ES-I3 (cell line): ENCODE measurements around the gene VSNL1.

ENCODE experiments used
- H3K36me3 ChIP-seq: 2 replicates; pipeline ENCODE4 v1.6.1; 2013; ENCODE audit warnings: mild to moderate bottlenecking, low read length, control low read depth, moderate library complexity; ENCODE audit not compliant: insufficient read depth
- H3K4me1 ChIP-seq: 2 replicates; pipeline ENCODE4 v1.6.1; 2013; ENCODE audit warnings: mild to moderate bottlenecking, control low read depth, low read length; ENCODE audit not compliant: insufficient read depth
- H3K9ac ChIP-seq: 2 replicates; pipeline ENCODE4 v1.6.1; 2013; ENCODE audit warnings: low read depth, mild to moderate bottlenecking, low read length, moderate library complexity
- H3K9me3 ChIP-seq: 2 replicates; pipeline ENCODE4 v1.6.1; 2013; ENCODE audit warnings: mild to moderate bottlenecking, low read length, moderate library complexity; ENCODE audit not compliant: control insufficient read depth, insufficient read depth

Gene VSNL1

DNA sequence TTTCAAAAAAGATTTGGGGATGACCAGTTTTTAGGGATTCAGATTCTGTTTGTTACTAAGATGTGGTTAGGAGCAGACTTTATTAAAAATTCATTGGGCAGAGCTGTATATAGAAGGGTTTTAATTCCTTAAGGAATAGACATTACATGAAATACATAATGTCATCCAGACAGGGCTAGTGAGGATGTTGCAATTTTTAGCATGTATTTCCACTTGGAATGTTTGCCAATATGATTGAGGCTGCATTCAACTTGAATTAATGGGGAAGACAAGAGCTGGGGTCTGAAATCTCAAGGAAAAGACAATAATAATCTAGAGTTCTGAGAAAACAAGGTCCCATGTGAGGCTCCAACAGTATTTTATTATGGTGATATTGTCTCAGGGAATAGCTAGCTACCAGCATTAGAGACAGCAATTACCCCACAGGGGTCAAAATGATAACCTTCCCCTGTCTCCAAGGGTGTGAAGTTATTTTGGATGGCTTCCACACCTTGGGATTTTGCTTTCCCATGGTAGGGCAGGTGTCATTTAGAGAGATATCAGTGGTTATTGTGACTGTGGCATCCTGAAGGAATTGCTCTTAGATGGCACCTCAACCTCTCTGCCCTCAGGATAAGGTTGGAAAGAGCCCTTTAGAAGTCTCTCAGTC lies 60.2 kb downstream of the VSNL1 start:
- Histone ChIP-seq H3K36me3 (peaks cover 8% of the 10 kb centered on the region; the same call in 1 of the 2 replicates), H3K4me1 (peaks cover 8% of the 10 kb centered on the region; the same call in 1 of the 2 replicates), H3K9ac (no peak overlapping the region), H3K9me3 (no peaks in the 10 kb centered on the region)

DNA sequence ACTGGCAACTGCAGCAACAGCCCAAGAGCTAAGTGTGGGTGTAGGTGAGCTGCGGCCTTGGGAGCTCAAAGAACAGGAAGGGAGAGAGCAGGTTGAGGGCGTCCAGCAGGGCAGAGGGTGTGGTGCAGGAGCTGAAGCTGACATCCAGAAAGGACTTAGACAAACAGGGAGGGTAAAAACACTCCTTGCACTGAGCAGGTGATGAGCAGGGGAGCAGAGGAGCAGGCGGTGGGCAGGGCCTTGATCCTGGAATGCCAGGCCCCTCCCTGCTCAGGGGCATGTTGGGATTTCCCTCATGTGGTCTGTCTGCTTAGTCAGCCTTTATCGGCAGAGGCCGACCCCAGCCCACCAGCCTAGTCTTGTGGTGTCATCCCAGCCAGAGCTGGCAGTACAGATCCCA lies 63.6 kb downstream of the VSNL1 start:
- Histone ChIP-seq H3K9ac (no peak overlapping the region), H3K4me1 (peaks cover 4% of the 10 kb centered on the region; the same call in 1 of the 2 replicates), H3K9me3 (no peaks in the 10 kb centered on the region), H3K36me3 (peaks cover 2% of the 10 kb centered on the region; the same call in 1 of the 2 replicates)

DNA sequence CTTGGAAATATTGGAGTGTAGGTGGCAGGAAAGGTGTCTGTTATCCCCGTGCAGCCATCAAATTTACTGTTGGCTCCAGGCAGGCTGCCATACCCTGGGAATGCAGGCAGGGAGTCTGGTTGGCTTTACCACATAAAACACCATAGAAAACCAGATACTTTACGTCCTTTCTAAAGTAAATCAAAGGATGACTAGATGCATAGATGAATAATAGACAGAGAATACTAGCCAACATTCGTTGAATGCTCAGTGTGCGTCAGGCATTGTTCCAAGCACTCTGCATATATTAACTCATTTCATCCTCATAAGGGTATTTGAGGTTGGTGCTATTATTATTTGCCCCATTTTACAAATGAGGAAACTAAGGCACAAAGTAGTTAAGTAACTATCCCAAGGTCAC lies 65.2 kb downstream of the VSNL1 start:
- peaks cover 2% of the 10 kb centered on the region; the same call in 1 of the 2 replicates for H3K36me3 ChIP-seq
- no peaks in the 10 kb centered on the region for H3K9me3 ChIP-seq
- H3K9ac ChIP-seq: no peak overlapping the region
- H3K4me1 ChIP-seq: peaks cover 4% of the 10 kb centered on the region; the same call in 1 of the 2 replicates

DNA sequence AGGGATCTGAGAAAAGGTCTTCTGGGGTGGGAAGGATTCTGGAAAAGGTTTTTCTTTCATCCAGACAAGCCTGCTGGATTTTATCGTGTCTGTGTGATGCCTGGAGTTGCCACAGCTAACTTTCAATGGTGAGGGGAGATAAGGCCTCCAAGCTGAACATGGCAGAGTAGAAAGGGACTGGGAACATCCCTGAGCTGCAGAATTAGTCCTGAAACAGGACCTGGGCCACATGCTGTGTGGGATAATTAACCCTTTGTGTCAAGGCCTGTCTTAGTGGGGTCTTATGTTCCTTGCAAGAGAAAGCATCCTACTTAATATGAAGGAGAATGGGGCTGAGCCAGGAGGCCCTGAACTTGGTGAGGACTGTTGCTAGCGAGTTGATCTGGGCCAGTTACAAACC lies 66.4 kb downstream of the VSNL1 start:
- Histone ChIP-seq H3K36me3 (peaks cover 2% of the 10 kb centered on the region; the same call in 1 of the 2 replicates), H3K9ac (no peak overlapping the region), H3K9me3 (no peaks in the 10 kb centered on the region), H3K4me1 (peaks cover 4% of the 10 kb centered on the region; the same call in 1 of the 2 replicates)

DNA sequence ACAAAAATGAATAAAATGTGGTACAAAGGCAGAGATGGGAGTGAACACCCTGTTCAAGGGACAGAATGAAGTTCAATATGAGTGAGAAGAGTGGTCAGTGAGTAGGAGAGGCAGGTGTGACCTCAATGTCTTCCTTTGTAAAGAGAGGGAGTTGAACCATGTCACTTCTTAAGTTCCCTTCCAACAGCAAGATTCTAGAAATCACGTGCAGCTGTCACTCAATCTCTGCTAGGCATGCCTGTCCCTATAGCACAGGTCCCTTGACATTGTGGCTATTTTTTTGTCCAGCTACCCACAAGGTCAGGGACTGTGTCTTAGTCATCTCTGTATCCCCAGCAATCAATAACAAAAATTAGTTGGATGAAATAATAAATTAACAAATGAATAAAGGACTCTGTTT lies 66.9 kb downstream of the VSNL1 start:
- H3K9ac ChIP-seq: no peak overlapping the region
- no peaks in the 10 kb centered on the region for H3K9me3 ChIP-seq
- peaks cover 4% of the 10 kb centered on the region; the same call in 1 of the 2 replicates for H3K4me1 ChIP-seq
- peaks cover 2% of the 10 kb centered on the region; the same call in 1 of the 2 replicates for H3K36me3 ChIP-seq

DNA sequence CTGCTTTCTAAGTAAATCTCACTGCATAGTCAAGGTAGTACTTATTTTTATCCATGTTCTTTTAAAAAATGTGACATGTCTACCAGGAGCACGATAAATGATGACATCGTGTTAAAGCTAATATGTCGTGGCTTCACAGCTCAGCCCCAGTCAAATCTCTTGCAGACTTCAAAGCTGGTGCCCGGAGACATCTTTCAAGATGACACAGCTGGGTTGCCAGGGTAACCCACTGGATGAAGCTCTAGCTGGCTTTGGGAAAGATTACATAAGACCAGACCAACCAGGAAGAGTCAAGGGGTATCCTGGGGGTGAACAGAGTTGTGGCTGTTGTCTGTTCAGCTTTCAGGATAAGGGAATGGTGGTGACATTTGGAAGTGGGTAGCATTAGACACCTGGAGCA lies 67.8 kb downstream of the VSNL1 start:
- Histone ChIP-seq H3K9me3 (no peaks in the 10 kb centered on the region), H3K4me1 (peaks cover 4% of the 10 kb centered on the region; the same call in 1 of the 2 replicates), H3K9ac (no peak overlapping the region), H3K36me3 (peaks cover 2% of the 10 kb centered on the region; the same call in 1 of the 2 replicates)

DNA sequence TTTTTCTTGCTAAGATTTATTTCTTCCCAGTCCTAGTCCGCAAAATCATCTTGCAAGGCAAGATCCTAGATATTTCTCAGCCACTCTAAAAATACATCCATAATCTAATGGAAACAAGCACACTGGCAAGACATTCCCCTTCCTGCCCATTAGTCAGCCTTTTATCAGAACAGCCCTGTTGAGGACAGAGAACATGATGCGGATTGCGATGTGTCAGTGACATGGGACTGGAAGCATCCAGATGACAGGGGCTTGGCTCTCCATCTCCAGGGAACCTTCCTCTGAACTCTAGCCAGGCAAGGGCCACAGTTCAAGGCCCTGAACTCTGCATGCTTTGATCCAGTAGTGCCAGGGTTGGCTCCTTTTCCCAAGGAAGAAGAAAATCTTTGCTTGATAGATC lies 70.0 kb downstream of the VSNL1 start:
- H3K9me3 ChIP-seq: no peaks in the 10 kb centered on the region
- H3K4me1 ChIP-seq: peaks cover 13% of the 10 kb centered on the region
- H3K9ac ChIP-seq: no peak overlapping the region
- no peaks in the 10 kb centered on the region; the same call in 1 of the 2 replicates for H3K36me3 ChIP-seq

DNA sequence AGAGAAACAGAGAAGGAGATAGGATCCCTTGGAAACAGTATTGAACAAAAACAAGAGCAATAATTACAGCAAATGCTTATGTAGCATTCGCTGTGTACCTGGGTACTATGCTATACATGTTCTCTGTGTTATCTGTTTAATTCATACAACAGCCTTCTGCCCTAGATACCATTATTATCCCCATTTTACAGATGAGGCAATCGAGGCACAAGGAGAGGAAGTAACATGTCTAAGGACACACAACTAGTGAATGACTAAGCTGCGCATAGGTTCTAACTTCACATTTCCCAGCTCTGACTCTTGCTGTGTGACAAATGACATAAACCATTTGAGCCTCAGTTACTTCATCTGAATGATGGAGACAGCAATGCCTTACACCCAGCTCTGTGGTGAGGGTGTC lies 70.5 kb downstream of the VSNL1 start:
- Histone ChIP-seq H3K9me3 (no peaks in the 10 kb centered on the region), H3K36me3 (no peaks in the 10 kb centered on the region; the same call in 1 of the 2 replicates), H3K4me1 (peaks cover 13% of the 10 kb centered on the region), H3K9ac (no peak overlapping the region)

DNA sequence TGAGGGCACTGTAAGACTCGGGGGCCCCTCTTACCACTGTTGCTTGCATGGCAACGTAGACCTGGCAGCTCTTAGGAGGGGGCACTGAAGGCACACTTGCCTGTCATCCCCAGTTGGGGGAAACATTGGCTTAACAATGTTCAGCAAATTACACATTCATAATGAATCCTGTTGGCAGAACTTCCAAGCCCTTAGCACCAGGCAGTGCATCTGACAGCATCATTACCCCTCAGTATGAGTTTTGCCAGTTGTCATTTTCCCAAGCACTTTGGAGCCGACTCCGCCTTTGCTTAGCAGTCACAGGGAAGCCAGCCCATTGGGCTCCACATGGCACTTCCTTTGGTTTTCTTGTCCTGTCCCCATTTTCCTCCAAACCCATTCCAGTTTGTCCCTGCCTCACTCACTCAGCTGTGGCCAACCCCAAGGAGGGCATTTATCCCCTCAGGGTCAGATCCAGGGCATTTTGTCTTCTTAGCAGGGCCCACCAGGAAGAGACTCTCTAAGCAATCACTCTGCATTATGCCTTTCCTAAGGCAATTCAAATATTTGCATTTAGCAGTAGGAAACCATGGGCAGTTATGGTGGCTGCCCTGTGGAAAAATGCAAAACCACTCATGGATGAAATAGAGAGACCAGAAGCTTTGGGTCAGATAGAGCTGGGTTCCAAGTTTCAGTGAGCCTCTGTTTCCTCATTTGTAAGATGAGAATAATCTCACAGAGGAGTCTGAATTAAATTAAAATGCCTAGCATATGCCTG lies 73.9 kb downstream of the VSNL1 start:
- no peaks in the 10 kb centered on the region for H3K9me3 ChIP-seq
- no peak overlapping the region for H3K9ac ChIP-seq
- H3K36me3 ChIP-seq: no peaks in the 10 kb centered on the region
- peaks cover 9% of the 10 kb centered on the region for H3K4me1 ChIP-seq

DNA sequence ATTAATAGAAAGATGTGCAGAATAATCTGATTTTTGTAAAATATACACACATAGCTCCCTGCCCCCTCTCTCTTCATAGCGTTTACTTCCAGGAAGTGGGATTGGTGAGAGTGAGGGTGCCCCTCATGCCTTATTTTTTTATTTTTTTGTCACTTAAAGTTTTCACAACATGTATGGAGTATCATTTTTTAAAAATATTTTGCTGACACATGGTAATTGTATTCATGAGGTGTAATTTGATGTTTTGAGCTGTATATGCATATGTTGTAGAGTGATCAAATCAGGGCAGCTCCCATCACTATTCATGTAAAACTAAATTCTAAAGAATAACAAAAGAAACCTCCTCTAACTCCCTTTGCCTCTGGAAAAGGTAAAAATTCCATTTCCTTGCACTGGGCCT lies 74.7 kb downstream of the VSNL1 start:
- no peaks in the 10 kb centered on the region for H3K36me3 ChIP-seq
- H3K4me1 ChIP-seq: peaks cover 12% of the 10 kb centered on the region
- H3K9ac ChIP-seq: no peak overlapping the region
- H3K9me3 ChIP-seq: no peaks in the 10 kb centered on the region

DNA sequence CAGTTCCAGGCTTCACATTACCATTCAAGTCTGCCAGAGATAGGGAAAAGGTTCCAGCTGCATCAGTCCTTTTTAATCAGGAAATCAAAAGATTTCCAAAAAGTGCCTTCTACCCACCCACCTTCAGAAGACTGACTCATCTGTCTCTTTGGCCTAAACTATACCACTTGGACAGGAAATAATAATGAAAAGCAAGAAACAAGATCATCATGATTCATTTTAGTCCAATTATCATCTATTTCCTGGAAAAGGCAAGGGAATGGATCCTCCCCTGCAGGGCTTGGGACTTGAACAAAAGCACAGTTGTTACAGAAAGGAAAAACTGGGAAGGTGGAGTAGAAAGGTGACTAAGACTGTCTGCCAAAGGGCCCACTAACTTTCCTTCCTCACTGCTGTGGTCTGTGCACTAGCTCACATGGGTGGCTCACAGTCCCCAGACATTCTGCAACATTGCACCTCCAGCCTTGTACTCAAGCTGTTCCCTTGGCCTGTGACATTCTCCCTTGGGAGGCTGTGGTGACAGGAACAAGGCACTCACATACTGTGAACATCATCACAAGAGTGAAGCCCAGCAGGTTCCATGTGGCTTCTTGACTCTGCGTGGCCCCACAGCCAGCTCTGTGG lies 75.3 kb downstream of the VSNL1 start:
- Histone ChIP-seq H3K4me1 (peaks cover 13% of the 10 kb centered on the region), H3K36me3 (no peaks in the 10 kb centered on the region), H3K9ac (no peak overlapping the region), H3K9me3 (no peaks in the 10 kb centered on the region)

DNA sequence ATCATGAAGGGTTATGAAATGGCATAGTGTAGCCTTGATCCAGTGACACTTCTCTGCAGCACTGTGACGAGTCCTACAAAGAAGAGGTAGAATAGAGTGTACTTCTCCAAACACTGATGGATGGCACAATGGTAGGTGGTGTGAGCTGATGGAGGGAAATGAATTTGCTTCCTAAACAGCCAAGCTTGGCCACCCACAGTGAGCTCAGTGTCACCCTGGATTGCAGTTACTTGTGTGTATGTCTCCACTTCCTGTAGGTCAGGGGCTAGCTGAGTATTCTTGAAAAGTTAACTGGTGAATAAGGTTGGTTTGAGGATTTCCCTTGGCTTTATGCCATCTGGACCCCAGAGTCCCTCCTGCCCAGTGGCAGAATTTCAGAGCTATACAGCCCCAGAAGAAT lies 75.9 kb downstream of the VSNL1 start:
- Histone ChIP-seq H3K9ac (no peak overlapping the region), H3K9me3 (no peaks in the 10 kb centered on the region), H3K4me1 (peaks cover 13% of the 10 kb centered on the region), H3K36me3 (no peaks in the 10 kb centered on the region)

DNA sequence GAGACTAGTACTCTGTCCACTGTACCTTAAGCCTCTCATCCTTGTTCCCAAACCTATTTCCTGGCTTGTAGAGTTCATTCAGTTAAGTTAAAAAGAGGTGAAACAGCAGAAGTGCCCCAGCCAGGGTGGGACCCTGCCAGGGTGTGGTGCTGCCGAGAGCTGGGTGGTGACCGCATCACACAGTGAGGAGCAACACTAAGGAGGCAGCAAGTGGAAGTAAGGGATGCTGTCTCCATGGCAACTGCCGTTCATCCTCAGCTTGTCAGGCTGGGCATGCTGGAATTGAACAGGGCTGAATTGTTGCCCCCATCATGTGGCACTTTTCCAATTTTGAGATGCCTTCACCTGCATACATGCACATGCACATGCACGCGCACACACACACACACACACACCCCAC lies 77.0 kb downstream of the VSNL1 start:
- H3K4me1 ChIP-seq: peaks cover 13% of the 10 kb centered on the region

DNA sequence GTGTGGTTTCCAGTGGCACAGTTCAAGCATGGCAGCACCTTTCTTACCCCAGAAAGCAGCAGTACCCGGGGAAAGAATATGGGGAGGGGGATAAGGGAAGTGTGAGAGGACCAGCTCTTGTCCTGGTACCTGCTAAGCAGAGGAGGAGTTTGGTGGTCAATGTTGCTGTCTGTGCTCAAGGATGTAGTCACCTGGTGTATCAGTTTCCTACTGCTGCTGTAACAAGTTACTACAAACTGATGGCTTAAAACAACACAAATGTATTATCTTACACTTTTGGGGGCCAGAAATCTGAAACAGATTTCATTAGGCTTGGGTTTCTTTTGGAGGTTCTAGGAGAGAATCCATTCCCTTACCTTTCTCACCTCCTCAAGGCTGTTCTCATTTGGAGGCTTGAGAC lies 77.5 kb downstream of the VSNL1 start:
- H3K4me1 ChIP-seq: peaks cover 13% of the 10 kb centered on the region

More for the DNA sequence above, 77.0 kb downstream of the VSNL1 start:
- Histone ChIP-seq H3K9me3 (no peaks in the 10 kb centered on the region), H3K36me3 (no peaks in the 10 kb centered on the region; the same call in 1 of the 2 replicates), H3K9ac (no peak overlapping the region)

More for the DNA sequence above, 77.5 kb downstream of the VSNL1 start:
- H3K9me3 ChIP-seq: no peaks in the 10 kb centered on the region
- no peaks in the 10 kb centered on the region; the same call in 1 of the 2 replicates for H3K36me3 ChIP-seq
- no peak overlapping the region for H3K9ac ChIP-seq
